ENCODE measurements around the gene BDNF.
"Not testable (repeated sequence)": the region's sequence is repeated elsewhere in the genome, so short reads cannot be mapped to it uniquely, and the experiment has no call there.

Gene BDNF

DNA sequence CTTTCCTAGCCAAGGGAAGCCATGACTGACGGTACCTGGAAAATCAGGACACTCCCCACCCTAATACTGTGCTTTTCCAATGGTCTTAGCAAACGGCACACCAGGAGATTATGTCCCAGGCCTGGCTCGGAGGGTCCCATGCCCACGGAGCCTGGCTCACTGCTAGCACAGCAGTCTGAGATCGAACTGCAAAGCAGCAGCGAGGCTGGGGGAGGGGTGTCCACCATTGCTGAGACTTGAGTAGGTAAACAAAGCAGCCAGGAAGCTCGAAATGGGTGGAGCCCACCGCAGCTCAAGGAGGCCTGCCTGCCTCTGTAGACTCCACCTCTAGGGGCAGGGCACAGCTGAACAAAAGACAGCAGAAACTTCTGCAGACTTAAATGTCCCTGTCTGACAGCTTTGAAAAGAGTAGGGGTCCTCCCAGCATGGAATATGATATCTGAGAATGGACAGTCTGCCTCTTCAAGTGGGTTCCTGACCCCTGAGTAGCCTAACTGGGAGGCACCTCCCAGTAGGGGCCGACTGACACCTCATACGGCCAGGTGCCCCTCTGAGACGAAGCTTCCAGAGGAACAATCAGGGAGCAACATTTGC lies 34.6 kb downstream of the BDNF start:
- DNase-seq (ENCODE audit: low spot score): not testable (repeated sequence)

DNA sequence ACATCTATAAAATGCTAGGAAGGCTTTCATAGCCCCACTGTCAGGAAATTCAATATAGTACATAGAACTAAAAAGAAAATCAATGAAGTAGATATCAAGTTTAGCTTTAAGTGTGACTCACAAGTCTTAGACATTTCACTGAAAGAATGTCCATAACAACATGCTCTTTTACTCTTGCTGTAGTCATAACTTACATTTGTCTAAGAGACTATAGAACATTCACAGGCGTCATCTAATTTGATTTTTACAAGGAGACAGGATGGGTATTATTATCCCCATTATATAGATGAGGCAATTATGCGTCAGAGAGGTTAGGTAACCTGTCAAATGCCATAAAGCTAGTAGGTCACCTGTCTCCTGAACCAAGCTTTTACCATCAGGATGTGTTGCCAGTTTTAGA lies 36.9 kb downstream of the BDNF start:
- no peak for DNase-seq (ENCODE audit: low spot score)

GRCh38 chr11:27660171-27660570 lies 40.1 kb downstream of the BDNF start:
- DNase-seq (ENCODE audit: low spot score): no peak

GRCh38 chr11:27658535-27659236 lies 41.6 kb downstream of the BDNF start:
- DNase-seq (ENCODE audit: low spot score): no peak

GRCh38 chr11:27656806-27657483 lies 43.3 kb downstream of the BDNF start:
- no peak for DNase-seq (ENCODE audit: low spot score)

GRCh38 chr11:27656320-27656719 lies 43.9 kb downstream of the BDNF start:
- DNase-seq (ENCODE audit: low spot score): no peak

GRCh38 chr11:27653990-27654758 lies 46.1 kb downstream of the BDNF start:
- no peak for DNase-seq (ENCODE audit: low spot score)

DNA sequence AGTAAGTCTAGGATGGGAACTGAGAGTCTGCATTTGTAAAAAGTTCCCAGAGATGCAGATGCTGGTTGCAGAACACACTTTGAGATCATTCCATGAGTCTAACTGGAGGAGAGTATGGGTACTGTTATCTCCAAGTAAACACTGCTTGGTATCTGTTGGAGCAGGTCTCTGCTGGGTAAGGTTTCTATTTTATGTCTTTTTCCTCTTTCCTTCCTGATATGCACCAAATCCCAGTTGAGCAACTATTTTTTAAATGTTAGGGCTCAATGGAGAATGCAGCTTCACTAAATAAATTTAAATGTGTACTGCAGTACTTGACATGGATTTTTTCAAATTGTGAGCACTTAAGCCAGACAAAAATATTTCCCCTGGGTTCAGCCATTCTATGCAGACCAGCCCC lies 48.5 kb downstream of the BDNF start:
- DNase-seq (ENCODE audit: low spot score): no peak

DNA sequence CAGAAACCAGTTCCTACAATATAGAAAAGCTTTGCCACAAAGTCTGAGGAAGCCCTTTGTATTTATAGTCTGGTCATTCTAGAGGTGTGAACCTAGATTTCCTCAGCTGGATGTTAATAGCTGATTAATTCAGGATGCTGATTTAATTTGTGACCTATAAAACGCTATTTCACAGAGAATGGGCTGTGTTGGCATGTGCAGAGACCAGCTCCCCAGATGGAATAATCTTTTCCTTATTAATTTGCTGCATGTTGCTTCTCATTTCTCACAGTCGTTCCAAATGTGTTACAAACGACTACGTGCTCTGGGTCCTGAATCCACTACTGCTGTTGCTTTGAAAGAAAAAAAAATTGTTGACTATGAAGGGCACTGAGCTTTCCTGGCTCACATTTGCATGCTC lies 49.3 kb downstream of the BDNF start:
- no peak for DNase-seq (ENCODE audit: low spot score)

DNA sequence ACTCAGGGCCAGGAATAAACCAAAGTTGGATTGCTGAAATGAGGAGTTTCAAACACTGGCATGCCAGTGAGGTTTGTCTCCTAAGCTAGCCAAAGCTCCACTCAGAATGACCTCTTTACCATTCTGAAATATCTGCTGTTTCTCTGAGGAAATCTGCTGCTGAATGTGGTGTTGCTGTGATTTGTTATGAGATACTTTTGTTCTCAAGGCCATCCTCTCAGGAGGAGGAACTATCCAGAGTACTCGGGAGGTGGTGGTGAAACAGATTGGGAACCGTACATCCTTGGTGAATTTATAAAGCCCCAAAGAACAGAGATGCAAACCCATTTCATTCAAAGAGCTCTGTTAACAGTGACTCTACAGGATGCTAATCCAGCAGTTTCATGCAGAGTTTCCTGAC lies 50.5 kb downstream of the BDNF start:
- no peak for DNase-seq (ENCODE audit: low spot score)

DNA sequence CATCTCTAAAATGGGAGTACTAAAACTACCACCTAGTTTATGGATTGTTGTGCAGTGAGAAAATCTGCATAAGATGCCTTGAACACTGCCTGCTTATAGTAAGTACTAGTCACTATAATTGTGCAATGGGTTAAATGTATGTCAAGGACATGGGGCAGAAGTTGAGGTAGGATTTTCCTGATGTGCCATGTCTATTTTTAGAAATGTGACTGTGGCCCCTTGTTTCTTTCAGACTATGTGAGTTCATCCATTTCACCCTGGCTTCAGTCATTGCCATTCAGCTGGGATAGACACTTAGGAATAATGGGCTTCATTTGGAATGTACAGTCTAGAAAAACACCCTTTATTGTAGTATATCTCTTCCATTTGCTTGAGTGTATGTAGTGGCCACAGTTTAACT lies 51.4 kb downstream of the BDNF start:
- no peak for DNase-seq (ENCODE audit: low spot score)

GRCh38 chr11:27646051-27646818 lies 54.0 kb downstream of the BDNF start:
- DNase-seq (ENCODE audit: low spot score): no peak

- DNase-seq (ENCODE audit: low spot score): no peak
Measured at GRCh38 chr11:27642954-27643353, 57.3 kb downstream of the BDNF start.

GRCh38 chr11:27640954-27641353 lies 59.3 kb downstream of the BDNF start:
- no peak for DNase-seq (ENCODE audit: low spot score)

DNA sequence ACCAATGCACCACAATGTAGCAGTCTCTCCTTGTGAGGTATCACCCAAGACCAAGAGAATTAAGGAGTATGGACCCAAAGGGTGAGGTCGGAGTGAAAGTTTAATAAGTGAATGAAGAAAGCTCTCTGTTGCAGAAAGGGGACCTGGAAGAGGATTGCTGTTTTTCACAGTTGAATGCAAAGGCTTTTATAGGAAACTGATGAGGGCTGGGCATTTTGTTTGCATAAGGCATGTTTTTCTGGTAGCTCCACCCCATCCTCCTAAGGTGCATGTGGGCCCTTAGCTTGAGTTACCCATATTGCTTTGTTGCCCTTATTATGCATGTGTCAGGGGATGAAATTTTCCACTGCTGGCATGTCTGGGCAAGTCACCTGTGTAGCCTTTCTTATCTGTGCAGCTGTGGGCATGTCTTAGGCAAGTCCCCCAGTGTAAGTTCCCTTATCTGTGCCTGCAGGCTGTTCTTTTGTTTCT lies 64.7 kb downstream of the BDNF start:
- no peak for DNase-seq (ENCODE audit: low spot score)

DNA sequence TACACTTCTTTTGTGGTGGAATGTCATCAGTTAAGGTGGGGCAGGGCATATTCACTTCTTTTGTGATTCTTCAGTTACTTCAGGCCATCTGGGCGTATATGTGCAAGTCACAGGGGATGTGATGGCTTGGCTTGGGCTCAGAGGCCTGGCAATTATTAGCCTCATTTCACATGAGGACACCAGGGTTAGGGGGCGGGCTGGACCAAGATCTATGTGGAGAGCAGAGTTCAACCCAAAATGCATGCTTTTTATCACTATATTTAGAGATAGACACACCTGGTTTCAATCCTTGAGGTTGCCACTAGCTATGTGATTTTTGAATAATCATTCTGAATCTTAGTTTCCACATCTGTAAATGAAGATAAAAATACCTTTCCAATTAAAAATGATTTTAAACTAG lies 65.5 kb downstream of the BDNF start:
- DNase-seq (ENCODE audit: low spot score): not testable (repeated sequence)

DNA sequence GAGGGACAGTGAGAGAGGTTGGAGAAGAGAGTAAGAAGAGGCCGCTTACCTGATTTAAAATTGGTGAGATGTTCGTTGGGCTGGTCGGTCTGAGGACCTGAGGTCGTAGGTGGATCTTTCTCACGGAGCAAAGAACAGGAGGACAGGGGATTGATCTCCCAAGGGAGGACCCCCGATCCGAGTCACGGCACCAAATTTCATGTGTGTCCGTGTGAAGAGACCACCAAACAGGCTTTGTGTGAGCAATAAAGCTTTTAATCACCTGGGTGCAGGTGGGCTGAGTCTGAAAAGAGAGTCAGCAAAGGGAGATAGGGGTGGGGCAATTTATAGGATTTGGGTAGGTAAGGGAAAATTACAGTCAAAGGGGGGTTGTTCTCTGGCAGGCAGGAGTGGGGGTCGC lies 66.0 kb downstream of the BDNF start:
- DNase-seq (ENCODE audit: low spot score): not testable (repeated sequence)

GRCh38 chr11:27629023-27629422 lies 71.2 kb downstream of the BDNF start:
- DNase-seq (ENCODE audit: low spot score): not testable (repeated sequence)

GRCh38 chr11:27627979-27628378 lies 72.3 kb downstream of the BDNF start:
- no peak for DNase-seq (ENCODE audit: low spot score)

GRCh38 chr11:27626938-27627586 lies 73.2 kb downstream of the BDNF start:
- no peak for DNase-seq (ENCODE audit: low spot score)

- DNase-seq (ENCODE audit: low spot score): no peak
Measured at GRCh38 chr11:27626269-27626937, 73.9 kb downstream of the BDNF start.
